Diencephalon (tissue), 1 donor: ENCODE measurements around the gene HIRA. TPM values are rescaled to one million over a fixed set of nuclear protein-coding genes. Genes with fewer than 3 reads are reported as not detected.

Source experiments
- small RNA-seq: library from RNA; depleted of rRNA; stranded (forward); fragments of <200 nt; gene quantifications from one replicate; pipeline ENCODE3, GENCODE V24; 2014
- total RNA-seq: library from RNA; depleted of rRNA; stranded (reverse); fragments of >200 nt; gene quantifications from one replicate; pipeline ENCODE4 v1.2.3, GENCODE V29; 2014

HIRA gene, protein sequence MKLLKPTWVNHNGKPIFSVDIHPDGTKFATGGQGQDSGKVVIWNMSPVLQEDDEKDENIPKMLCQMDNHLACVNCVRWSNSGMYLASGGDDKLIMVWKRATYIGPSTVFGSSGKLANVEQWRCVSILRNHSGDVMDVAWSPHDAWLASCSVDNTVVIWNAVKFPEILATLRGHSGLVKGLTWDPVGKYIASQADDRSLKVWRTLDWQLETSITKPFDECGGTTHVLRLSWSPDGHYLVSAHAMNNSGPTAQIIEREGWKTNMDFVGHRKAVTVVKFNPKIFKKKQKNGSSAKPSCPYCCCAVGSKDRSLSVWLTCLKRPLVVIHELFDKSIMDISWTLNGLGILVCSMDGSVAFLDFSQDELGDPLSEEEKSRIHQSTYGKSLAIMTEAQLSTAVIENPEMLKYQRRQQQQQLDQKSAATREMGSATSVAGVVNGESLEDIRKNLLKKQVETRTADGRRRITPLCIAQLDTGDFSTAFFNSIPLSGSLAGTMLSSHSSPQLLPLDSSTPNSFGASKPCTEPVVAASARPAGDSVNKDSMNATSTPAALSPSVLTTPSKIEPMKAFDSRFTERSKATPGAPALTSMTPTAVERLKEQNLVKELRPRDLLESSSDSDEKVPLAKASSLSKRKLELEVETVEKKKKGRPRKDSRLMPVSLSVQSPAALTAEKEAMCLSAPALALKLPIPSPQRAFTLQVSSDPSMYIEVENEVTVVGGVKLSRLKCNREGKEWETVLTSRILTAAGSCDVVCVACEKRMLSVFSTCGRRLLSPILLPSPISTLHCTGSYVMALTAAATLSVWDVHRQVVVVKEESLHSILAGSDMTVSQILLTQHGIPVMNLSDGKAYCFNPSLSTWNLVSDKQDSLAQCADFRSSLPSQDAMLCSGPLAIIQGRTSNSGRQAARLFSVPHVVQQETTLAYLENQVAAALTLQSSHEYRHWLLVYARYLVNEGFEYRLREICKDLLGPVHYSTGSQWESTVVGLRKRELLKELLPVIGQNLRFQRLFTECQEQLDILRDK
- 26.8 TPM for total RNA-seq

DNA sequence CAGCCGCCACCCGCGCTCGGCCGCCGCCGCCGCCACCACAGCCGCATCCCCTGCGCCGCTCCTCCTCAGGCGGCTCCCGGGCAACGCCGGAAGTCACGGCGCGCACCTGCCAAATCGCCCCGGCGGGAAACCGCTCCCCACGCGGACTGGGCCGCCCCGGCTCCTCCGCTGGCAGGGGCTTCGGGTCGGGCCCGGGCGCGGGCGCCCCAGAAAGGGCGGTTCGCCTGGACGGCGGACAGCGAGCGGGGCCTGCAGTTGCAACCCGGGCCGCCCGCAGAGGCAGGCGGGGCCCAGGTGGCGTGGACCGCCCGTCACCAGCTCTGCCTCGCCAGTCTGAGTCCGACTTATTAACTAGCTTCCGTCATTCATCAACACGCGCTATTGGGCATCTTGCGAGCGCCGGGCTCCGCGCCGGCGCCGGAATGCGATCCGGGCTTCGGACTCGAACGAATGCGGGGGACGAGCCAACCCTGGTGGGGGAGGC is at the start of gene HIRA:
TSS of gene HIRA (minus strand) at position 85 of the 484 bp plus-strand sequence. CDS start 257 bp downstream, outside the sequence.

DNA sequence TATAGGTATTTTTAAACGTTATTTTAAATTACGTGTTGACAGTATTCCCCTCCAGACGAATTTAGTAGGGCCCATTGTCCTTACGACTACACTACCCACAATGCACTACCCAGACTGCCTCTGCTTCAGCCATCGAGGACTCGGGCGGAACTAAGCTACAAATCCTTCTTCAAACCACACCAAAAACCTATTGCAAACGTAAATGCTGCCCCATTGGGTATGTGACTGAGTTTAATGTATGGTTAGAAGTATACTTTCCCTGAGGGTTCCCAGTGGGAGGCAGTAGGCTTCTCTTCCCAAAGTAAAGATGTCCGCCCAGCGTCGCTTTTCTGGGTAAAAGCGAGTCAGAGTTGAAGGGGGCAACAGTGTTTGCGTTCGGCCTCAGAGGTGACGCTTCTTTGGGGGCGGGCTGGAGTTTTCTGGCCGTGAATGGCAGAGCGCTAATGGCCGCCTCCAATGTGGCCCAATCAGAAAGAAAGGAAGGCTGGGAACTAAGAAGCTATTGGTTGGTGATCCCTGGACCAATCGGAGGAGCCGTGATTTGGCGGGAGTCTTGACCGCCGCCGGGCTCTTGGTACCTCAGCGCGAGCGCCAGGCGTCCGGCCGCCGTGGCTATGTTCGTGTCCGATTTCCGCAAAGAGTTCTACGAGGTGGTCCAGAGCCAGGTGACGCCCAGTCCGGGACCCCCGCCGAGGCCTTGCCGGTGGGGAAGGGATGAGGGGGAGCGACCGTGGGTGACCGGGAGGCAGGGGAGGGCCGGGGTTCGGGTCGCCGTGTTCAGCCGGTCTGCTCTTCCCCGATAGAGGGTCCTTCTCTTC is 48.0 kb upstream of the HIRA start, which contains the start of gene CDC45:
TSS of gene CDC45 (plus strand) at position 566 of the 818 bp plus-strand sequence. CDS start at position 615, 49 bp downstream.

DNA sequence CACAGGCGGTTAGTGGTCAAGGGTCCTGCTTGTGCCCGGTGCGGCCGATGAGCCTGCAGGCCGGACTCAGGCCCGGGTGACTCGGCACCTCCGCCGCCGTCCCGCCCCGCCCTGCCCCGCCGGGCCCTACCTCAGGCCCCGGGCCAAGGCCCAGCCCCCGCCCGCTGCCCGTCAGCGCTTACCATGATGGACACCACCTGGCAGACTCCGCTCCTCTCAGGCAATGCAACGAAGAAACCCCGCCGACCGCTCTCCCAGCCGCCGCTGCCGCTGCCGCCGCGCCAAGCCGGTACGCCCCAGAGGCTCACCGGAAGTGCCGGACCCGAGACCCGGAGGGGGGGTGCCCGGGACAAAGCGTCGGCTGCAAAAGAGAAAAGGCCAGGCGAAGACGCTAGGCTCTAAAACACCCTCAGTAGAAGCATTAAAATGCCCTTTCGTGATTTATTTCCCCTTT is 47.4 kb upstream of the HIRA start, which contains the start of gene UFD1:
TSS of gene UFD1 (minus strand) at position 293 of the 454 bp plus-strand sequence. CDS start at position 185, 108 bp downstream.

DNA sequence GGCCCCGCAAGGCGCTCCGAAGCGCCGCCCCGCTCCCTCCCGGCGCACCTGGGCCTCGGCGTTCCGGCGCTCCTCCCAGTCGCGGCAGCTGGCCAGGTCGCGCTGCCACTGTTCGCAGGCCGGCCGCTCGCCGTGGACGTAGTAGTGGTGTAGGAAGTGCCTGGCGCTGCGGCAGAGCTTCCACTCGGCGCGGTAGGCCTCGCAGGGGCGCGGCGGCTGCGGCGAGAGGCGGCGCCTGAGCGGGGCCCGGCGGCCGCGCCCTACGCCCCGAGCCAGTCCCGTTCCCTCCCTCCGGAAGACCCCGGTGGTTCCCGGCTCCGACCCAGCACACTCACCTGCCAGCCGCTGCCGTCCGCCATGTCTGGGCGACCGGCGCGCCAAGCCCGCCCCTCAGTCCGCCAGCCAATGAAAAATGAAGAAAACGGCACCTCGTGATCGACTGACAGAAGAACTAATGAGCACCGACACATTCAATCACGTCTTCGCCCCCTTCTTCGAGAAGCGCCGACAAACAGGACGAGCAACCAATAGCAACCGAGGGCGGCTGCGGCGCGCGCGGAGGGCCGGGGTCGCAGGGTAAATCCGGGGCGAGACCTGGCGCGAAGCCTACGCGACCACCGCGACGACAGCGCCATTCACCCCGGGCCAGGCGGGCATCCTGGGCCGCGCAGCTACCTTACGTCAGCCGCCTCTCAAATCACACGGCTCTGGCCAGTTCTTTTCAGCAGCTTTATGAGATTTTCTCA is 16.0 kb upstream of the HIRA start, which contains the start of gene C22orf39:
TSS of gene C22orf39 (minus strand) at position 382 of the 746 bp plus-strand sequence. CDS start at position 359, 23 bp downstream.

DNA sequence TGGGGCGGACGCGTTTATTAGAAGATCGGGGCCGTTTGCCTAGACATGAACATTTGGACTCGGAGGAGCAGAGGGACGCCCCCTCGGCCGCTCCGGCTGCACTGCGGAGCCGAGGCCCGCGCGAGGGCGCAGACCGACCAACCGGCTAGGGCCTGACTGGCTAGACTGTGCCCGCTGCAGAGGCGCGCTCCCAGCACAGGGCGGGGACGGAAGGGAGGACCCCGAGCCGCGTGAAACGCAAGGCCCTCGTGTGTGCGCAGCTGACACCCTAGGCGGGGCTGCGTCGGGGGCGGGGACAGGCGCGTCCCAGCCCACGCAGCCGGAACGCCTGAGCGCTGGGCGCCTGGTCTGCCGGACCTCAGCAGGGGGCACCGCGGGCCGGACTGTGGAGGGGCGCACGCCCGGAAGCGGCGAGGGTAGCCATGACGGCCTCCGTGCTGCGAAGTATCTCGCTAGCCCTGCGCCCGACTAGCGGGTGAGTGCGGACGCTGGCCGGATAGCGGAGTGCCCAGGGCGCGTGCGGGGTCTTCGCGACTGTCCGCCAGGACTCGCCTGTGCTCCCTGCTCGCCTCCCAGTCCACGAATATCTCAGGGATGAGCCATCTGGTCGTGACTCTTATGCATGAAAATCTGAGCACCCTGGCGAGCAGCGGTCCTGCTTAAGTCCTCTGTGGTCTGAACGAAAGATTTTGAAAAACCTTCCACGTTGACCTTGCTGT is 759 bp upstream of the HIRA start, which contains the start of gene MRPL40:
TSS of gene MRPL40 (plus strand) at position 413 of the 719 bp plus-strand sequence. CDS start at position 423, 10 bp downstream.

DNA sequence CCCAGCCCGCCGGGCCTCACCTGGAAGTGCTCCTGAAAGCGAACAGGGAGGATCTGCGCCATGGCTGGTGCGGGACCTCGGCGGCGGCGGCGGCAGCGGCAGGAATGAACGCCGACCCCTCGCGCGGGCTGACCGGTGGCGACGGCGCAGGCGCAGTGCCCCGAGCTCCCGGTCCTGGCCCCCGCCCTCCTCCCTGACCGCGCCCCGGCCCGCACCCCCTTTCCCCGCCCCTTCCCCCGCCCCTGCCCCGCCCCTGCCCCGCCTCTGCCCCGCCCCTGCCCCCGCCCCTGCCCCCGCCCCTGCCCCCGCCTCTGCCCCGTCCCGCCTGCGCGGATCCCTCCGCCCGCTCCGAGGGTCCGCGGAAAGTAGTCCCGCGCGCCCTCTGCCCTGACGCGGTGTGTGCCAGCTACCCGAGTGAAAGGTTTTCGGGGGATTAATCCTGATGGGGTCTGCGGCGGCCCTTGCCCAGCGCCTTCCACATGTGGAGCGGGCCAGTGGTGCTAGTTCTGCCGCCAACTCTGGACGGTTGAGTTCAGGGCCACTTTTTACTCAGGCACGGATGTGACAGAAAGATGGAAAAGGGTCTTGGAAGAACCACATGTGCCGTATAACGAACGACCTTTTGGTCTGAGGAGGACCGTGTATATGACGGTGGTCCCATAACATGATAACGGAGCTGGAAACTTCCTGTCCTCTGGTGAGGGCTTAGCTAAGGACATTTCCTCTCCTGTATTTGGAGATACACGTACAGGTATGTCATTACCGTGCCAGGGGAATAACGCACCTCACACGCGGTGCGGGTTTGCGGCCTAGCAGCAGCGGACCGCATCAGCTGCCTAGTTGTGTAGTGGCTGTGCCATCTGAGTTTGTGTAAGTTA is 139.7 kb downstream of the HIRA start, which contains the start of gene CLTCL1:
TSS of gene CLTCL1 (minus strand) at position 140 of the 878 bp plus-strand sequence. CDS start at position 62, 78 bp downstream.

Small RNAs within 50 kb of the gene (small RNA-seq; reads per million reads assigned to genes)
- not detected for gene RN7SL168P

Other genes with a start within 250 kb of the HIRA start
- gene CLTCL1, start 140.0 kb downstream of the HIRA start, total RNA-seq: 15.9 TPM
- 17.5 TPM for gene MRPL40, start 812 bp upstream of the HIRA start, total RNA-seq
- 46.1 TPM for gene C22orf39, start 16.0 kb upstream of the HIRA start, total RNA-seq
- 29.1 TPM for gene UFD1, start 47.5 kb upstream of the HIRA start, total RNA-seq
- 1.8 TPM for gene CDC45, start 48.2 kb upstream of the HIRA start, total RNA-seq
- 91.8 TPM for gene CLDN5, start 92.7 kb upstream of the HIRA start, total RNA-seq